Ovary (tissue), 3 donors: Measurements from ENCODE around the gene CCDC171.

ENCODE experiments used
- EP300 ChIP-seq: sonication (generic); formaldehyde crosslinking; IDR thresholded peaks from one replicate; pipeline ENCODE4 v1.6.1; 2017; ENCODE audit warnings: antibody characterized with exemption
- TF ChIP-seq, protein P1 (sequence below), 3 donors: fragments of 450-650 bp in 2 of 3; fragments of 200-600 bp in 1 of 3; IDR thresholded peaks; one replicate each; pipeline versions ENCODE4 v1.5.1 to v1.8.0; 2016 to 2022; ENCODE audit warnings: antibody characterized with exemption in 3 of 3, mild to moderate bottlenecking in 1 of 3
- donor health status: DM: no; HTN: no; CAD: no.

DNA sequence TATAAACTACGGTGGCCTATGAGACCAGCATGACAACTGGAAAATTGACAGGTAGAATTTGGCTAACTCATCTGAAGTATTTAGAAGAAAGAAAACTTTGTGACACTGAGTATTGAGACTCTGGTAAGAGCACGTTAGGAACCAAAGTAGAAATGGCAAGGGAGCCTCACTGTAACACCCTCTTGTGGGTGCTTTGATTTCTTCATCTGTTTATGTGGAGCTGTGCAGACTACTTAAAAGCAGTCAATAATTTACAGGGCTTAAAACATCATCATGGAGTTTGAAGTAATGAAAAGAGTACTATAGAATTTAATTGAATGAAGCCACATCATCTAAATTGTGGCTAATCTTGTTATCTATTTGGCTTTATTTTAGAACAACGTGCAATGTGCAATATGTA is 414.2 kb downstream of the CCDC171 start:
- TF ChIP-seq EP300: no peak
- TF ChIP-seq, protein P1, sequence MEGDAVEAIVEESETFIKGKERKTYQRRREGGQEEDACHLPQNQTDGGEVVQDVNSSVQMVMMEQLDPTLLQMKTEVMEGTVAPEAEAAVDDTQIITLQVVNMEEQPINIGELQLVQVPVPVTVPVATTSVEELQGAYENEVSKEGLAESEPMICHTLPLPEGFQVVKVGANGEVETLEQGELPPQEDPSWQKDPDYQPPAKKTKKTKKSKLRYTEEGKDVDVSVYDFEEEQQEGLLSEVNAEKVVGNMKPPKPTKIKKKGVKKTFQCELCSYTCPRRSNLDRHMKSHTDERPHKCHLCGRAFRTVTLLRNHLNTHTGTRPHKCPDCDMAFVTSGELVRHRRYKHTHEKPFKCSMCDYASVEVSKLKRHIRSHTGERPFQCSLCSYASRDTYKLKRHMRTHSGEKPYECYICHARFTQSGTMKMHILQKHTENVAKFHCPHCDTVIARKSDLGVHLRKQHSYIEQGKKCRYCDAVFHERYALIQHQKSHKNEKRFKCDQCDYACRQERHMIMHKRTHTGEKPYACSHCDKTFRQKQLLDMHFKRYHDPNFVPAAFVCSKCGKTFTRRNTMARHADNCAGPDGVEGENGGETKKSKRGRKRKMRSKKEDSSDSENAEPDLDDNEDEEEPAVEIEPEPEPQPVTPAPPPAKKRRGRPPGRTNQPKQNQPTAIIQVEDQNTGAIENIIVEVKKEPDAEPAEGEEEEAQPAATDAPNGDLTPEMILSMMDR (IDR thresholded peaks at IDR 0.05): no peak
